Measurements from ENCODE around the gene MAP7.

DNA sequence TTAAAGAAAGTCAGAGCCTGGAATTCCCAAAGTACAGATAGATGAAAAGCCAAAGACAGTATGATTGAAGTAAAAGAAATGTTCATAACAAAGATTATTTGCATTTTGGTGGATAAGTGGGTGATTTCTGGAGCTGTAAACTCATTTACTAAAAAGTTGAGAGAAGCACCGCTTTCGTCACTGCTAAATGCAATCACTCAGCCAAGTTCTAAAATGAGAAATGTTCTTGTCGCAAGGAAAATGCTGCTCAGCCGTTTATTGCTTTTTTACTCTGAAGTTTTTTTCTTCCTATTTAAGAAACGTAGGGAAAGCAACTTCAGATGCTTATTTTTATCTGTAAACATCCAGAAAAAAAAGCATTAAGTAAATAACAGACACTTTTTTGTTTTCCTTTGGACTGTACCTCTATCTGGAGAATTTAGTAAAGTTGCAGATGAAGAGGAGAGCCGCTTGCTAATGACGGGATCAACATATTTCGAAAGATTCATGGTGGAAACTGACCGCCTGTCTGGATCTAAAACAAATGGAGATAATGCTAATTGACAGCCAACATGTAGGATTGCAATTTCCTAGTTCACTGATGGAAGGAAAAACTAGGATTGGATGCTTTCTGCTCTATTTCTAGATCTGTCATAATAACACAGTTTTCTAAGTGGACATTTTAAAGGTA, 166.8 kb downstream of the MAP7 start:
- TF ChIP-seq CTCF (IDR thresholded peaks at IDR 0.05), result no peak
- TF ChIP-seq POLR2A (IDR thresholded peaks at IDR 0.05), result no peak
- TF ChIP-seq EP300 (IDR thresholded peaks at IDR 0.05; ENCODE audit: low read depth), result no peak
- no peak for TF ChIP-seq POLR2AphosphoS5 (IDR thresholded peaks at IDR 0.05)

Measured in transverse colon (tissue), 4 donors.